Breast epithelium (tissue), 3 donors: Measurements from ENCODE around the gene NEBL.

Experiments used
- POLR2A ChIP-seq: fragments of 450-650 bp; IDR thresholded peaks from one replicate; pipeline ENCODE4 v1.6.1; 2016; ENCODE audit warnings: antibody characterized with exemption, mild to moderate bottlenecking, moderate library complexity
- POLR2AphosphoS5 ChIP-seq, 3 donors: sonication (generic); formaldehyde crosslinking; IDR thresholded peaks; one replicate each; pipeline ENCODE4 v1.6.1; 2017; ENCODE audit warnings: antibody characterized with exemption in 3 of 3
- TF ChIP-seq, protein P1 (sequence below), 3 donors: fragments of 450-650 bp; IDR thresholded peaks; one replicate each; pipeline ENCODE4 v1.5.1; 2016 to 2017; ENCODE audit warnings: antibody characterized with exemption in 3 of 3, mild to moderate bottlenecking in 3 of 3, moderate library complexity in 3 of 3

DNA sequence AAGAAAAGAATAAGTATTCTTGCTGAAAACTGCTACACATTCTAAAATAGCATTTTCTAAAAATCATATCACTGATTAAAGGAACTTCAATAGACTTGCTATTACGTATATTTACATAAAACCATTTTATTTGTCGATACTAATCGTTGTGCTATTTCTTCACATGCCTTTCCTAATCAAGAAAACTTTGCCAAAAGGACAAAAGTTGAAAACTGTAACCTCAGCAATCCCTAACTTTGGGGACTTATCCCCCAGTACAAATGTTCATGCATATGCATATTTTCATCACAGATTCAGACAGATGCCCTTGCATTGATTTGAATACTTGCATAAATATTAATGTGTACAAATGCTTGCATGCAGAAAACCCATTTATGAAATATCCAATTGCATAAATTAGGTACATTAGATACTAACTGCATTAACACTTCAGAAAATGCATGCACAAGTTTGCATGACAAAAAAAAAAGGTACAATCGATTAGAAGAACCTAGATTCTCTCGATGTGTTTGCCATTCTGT lies 35.6 kb upstream of the NEBL start:
- TF ChIP-seq, protein P1, sequence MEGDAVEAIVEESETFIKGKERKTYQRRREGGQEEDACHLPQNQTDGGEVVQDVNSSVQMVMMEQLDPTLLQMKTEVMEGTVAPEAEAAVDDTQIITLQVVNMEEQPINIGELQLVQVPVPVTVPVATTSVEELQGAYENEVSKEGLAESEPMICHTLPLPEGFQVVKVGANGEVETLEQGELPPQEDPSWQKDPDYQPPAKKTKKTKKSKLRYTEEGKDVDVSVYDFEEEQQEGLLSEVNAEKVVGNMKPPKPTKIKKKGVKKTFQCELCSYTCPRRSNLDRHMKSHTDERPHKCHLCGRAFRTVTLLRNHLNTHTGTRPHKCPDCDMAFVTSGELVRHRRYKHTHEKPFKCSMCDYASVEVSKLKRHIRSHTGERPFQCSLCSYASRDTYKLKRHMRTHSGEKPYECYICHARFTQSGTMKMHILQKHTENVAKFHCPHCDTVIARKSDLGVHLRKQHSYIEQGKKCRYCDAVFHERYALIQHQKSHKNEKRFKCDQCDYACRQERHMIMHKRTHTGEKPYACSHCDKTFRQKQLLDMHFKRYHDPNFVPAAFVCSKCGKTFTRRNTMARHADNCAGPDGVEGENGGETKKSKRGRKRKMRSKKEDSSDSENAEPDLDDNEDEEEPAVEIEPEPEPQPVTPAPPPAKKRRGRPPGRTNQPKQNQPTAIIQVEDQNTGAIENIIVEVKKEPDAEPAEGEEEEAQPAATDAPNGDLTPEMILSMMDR (IDR thresholded peaks at IDR 0.05): no peak
- TF ChIP-seq POLR2A (no peak), POLR2AphosphoS5 (IDR thresholded peaks at IDR 0.05) (no peak)
